Putamen (tissue), 1 donor: Measurements from ENCODE around the gene GSG1L.
A peak's percentile ranks its signal among the peaks of the same experiment; 100 is the strongest.
"Not testable (repeated sequence)": the region's sequence is repeated elsewhere in the genome, so short reads cannot be mapped to it uniquely, and the experiment has no call there.

Source experiments
- DNase-seq: peaks from one replicate; pipeline ENCODE4 v3.0.0-alpha.2; 2016; ENCODE audit warnings: low spot score

The GSG1L gene

DNA sequence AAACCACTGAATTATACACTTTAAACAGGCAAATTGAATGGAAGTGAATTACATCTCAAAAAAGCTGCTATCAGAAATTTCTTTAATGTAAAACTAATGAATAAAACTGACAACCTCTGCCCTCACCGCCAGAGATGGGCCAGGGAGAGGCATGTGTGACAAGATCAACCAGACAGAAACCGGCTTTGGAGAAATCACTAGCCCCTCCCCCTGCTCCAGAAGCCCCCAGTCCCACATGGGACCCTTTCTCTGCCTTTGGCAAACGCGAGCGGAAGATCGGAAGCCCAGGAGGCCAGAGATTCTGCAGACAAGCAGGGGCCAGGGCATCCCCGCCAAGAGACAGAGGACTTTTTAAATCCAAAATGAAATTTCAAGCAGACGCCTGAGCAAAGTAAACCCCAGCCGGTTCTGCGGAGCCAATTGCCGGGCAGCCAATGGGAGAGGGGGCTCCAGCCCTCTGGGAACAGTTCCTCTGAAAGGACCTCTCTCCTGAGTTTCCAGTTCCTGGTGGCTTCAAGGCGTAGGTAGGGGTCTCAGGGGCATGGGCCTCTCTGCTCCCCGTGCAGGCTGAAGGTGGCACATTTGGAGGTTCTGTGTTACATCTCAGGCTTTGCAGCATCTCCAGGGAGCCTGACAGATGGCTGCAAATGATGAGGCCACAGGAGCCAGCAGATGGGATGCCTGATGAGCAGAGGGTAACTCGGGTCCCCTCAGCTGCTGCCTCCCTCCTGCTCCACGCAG is 118.1 kb downstream of the GSG1L start:
- no peak for DNase-seq

DNA sequence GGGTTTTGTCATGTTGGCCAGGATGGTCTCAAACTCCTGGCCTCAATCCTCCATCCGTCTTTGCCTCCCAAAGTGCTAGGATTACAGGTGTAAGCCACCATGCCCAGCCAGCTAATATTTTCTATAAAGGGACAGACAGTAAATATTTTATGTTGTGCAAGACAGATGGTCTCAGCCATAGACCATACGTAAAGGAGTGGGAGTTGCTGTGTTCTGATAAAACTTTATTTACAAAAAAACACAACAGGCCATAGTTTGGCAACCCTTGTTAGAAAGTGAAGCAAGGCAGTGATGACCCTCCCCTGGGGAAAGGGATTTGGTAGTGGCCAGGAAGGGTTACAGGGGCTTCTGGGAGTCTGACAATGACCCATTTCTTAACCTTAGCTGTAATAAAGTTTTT is 119.7 kb downstream of the GSG1L start:
- no peak for DNase-seq

DNA sequence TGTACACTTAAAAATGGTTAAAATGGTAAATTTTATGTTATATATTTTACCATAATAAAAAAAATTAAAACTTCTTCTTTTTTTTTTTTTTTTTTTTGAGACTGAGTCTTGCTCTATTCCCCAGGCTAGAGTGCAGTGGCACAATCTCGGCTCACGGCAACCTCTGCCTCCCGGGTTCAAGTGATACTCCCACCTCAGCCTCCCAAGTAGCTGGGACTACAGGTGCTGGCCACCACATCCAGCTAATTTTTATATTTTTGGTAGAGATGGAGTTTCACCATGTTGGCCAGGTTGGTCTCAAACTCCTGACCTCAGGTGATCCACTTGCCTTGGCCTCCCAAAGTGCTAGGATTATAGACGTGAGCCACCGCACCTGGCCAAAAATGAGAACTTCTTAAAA is 121.4 kb downstream of the GSG1L start:
- DNase-seq, result not testable (repeated sequence)

DNA sequence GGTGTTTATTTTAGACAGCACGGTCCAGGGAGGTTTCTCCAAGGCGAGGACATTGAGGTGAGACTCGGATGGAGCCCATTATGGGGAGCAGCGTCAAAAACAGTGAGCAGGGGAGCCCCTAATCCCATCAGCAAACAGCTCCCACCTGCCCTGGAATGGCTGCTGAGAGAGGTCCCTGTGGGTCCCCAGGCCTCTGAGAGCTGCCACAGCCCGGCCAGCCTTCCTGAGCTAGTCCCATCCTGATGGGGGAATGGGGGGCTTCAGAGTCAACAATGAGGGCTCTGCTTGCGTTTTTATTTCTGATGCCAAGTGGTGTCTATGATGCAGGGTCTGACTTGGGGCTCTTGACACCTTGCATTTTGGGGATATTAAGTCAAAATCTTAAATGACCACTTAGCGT is 128.4 kb downstream of the GSG1L start:
- DNase-seq, result no peak

DNA sequence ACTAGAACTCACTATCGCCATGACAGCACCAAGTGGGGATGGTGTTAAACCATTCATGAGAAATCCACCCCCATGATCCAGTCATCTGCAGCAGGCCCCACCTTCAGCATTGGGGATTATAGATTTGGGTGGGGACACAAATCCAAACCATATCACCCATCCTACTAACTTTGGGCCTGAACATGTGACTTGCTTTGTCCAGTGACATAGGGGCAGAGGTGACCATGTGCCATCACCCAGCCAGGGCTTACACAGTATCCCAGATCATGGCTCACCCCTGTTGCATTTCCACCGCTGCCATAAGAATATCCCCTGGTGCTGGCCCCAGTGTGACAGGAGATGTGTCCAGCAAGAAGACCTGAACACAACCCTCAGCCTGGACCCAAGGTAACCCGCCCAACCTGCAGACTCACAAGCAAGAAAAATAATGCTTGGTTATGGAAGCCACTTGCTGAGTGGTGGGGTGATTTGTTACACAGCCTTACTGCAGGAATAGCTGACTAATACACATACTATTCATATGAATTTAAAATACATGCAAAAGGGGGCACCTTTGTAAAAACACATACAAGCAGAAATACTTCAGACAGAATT is 130.9 kb downstream of the GSG1L start:
- no peak for DNase-seq

DNA sequence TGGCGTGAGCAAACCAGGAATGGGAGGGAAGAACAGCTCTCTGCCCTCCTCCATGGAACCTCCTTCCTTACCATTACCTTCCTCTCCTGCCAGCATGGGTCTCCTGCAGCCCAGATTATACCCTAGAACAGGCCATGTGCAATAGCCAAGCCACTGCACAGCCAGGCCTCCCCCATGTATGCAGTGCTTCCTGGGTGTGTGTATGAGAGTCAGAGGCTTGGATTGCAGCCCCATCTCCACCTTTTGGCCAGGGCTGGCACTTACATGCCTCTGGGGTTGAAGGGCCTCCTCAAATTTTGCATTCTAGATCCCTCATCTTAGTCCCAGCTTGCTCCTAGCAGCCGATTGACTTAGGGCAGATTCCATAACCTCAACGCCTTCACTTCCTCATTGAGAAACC is 133.7 kb downstream of the GSG1L start:
- no peak for DNase-seq

DNA sequence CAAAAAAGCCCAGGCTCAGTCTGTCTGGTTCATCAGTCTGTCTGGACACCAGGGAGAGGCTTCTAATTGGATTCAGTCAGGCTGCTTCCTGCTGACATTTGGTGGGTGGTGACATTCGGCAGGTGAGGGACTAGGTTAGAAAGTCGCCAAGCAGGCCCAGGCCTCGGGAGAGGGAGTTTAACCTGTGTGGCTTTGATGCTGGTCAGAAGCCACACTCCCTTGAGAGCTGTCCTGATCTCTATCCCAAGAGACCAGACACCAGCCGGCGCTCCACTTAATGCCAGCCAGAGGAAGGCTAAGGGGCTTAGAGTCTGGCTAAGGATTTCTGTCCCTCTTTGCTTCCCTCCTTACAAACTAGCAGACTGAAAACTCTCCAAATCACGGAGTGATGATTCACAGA is 135.0 kb downstream of the GSG1L start:
- no peak for DNase-seq

DNA sequence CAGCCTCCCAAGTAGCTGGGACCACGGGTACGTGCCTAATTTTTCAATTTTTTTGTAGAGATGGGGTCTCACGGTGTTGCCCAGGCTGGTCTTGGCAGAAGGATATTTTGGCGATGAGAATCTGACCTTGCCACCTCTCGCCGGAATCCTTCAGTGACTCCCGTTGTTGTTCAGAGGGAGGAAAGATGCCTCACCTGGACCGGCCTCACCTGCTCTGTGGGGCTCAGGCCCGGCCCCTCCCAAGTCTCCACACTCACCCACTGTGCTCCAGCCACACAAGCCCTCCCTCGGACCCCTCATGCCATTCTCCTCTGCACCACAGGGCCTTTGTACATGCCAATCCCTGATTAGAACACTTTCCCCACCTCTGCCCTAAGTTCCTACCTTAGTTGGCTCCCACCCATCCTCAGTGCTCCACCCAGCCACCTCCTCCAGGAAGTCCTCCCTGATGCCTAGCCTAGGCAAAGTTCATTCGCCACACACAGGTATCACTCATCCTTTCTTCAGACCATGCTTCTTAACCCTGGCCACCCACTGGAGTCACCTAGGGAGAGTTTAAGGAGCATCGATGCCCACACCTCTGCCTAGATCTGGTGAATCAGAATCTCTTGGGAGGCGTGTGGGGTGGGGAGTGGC is 136.1 kb downstream of the GSG1L start:
- DNase-seq, result no peak

DNA sequence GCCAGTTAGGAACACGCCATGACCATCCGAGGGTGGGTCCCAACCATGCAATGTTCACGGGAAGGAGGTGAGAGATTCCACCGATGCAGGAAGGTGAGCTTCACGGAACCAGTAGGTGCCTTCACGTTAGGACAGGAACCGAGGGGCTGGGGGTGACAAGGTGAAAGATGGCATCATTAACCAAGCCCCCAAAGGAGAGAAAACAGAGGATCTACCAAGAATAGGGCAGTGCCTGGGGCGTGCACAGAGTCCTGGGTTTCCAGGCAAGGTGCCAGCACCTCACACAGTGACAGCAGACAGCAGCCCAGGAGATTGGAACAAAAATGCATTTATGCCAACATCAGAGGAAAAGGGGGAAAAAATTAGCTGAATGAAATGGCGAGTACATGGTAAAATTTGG is 137.9 kb downstream of the GSG1L start:
- DNase-seq, result no peak

DNA sequence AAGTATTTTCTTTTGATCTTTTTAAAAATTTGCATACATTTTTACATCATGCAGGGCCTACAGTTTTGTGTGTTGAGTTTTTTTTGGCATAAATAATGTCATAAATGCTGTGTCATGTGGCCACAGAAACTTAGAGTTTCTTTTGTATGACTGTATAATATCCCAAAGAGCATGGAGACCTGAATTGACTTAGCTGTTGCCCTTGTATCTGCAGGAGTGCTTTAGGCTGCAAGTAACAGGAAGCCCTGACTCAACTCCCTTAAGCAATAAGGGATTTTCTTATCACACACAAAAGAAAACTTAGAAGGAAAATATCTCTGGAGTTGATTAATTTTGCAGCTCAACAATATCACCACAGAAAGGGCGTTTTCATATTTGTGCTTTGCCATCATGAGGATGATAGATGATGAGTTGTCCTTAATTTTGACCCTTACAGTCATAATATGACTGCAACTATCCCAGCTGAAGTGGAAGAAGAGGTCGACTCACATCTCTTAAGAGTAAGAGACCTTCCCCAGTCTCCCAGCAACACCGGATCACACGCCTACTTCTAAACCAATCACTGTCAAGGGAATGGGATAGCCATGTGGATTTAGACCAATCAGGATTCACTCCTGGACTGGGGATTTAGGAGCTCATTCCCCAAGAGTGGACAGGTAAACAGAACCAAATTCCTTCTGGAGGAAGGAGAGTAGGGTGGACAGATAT is 138.9 kb downstream of the GSG1L start:
- no peak for DNase-seq

DNA sequence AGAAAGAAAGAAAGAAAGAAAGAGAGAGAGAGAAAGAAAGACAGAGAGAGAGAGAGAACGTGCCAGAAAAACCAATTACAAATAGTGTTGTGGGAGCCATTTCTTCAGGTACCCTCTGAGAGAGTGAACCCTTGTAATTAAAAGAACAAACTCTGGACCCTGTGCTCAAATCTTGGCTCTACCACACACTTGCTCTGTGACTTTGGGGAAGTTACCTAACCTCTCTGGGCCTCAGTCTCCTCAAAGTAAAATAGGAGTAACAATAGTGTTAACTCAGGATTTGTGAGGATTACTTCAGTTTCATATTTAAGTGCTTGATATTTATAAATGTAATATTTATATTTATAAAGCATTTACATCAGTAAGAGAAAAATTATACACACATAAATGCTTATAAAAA is 139.8 kb downstream of the GSG1L start:
- no peak for DNase-seq

DNA sequence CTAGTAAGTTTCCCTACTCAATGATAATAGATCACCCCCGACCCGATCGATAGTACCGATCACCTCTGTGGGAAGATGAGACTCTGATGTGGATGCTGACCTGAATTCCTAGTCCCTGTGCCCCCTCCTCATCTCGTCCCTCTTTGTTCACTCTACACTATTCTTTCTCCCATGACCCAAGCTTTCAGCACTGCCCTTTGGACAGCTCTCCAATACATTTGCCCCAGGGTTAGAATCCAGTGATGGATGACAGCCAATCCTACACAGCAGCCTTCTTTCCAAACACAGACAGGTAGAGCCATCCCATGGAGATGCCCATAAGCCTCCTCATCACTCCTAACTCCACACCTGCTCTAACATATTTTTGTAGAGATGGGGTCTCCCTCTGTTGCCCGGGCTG is 141.1 kb downstream of the GSG1L start:
- DNase-seq, result no peak

DNA sequence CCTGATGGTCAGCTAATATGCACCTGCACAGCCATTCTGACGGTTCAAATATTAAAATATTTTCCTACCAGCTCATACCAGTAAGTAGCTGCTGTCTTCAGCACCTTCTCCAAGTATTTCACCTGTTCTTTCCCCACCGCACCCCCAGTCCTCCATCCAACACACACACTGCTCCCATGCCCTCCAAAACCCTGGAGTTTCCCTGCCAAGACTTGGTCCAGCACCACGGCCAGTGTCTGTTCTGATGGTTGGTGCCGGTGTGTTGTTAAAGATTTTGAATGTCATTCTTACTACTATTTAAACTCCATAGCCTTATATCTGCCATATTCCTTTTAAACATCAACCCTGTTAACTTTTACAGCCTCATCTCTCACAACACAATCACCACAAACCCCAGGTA is 142.4 kb downstream of the GSG1L start:
- no peak for DNase-seq

DNA sequence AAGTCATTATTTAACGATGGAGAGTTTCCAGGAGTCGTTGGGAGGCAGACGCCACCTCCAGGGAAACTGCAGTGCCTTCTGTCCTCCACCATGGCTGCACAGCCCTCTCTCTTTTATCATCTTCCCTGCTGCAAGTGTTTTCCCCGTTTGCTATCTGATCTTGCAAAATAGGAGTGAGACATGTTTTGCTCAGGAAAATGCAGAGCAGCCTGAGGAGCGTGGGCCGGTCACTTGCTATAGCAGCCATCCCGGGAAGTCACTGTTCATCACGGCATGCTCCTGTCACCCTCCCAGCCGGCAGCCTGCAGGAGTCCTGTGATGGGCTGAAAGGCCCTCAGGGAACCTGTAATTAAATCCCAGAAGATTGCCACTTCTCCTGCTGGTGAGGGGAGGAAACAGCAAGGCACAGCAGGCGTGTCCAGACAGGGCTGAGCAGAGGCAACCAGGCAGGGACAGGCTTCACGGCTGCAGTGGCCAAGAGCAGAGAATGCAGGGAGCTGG is 143.1 kb downstream of the GSG1L start:
- DNase-seq, result peak; percentile 36

DNA sequence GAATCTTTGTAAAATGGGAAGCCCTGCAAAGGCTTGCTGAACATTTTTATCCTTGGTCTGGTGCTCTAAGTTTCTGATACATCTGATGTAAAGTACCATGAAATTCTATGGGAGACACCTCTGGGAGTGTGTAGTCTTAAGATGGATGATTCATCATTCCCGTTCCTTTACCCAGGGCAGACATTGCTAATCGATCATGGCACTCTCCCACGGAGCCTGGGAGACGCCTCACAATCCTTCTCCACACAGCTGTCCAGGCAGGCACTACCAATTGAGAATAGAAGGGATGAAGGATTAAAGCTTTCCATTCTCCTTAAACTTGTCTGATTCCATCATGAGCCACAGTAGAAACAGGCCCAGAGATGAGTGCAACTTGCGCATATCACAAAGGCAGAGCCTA is 144.8 kb downstream of the GSG1L start:
- DNase-seq, result peak; percentile 8

DNA sequence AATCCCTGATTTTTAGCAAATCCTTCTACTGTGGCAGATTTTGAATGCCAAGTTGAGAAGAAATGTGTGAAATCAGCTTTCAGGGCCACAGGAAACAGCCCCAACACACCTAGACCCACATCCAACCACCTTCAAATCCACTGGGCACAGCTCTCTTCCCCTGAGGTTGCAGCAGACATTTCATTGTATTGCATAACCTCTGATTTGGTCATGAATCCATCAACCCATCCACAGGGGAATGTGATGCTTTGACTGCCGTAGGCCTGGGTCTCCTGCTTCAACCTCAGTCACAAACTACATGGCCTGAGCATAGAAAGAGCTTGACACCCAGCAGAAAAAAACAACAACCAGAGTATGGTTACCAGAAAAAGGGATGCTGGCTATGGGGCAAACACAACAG is 145.6 kb downstream of the GSG1L start:
- DNase-seq, result no peak

DNA sequence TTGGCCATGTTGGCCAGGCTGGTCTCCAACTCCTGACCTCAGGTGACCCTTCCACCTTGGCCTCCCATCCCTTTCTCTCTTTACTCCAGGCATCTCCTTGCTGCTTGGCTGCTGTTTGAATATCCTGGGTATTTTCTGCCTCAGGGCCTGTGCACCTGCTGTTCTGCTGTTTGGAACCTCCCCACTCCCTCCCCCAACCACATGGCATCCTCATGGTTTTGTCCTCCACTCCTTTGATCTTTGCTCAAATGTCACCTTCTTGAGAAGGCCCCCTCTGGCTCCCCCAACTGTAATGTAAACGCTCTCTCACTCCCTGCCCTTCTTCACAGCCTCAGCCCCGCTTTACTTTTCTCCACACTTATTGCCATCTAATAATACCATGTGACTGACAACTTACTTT is 152.0 kb downstream of the GSG1L start:
- DNase-seq, result no peak

DNA sequence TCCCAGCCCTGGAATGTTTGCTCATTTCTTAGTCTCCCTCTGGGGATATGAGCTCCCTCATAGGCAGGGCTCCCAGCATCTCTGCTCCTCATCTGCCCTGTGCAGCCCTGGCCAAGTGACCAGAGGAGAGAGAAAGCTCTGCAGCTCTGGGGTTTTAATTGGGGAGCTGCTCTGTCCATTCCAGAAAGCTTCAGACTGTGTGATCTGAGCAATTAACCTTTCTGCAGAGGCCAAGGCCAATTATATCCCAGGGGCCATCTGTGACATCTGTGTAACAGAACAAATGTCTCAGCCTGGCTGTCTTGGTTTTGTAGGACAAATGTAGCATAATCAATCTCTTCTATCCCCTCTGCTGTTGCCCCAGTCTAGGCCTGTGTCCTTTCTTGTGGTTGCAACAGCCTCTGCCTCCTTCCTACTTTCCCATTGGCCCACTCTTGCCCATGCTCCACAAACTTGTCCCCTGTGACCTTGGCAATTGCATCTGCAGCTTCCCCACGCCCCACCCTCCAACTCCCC is 156.0 kb downstream of the GSG1L start:
- no peak for DNase-seq

DNA sequence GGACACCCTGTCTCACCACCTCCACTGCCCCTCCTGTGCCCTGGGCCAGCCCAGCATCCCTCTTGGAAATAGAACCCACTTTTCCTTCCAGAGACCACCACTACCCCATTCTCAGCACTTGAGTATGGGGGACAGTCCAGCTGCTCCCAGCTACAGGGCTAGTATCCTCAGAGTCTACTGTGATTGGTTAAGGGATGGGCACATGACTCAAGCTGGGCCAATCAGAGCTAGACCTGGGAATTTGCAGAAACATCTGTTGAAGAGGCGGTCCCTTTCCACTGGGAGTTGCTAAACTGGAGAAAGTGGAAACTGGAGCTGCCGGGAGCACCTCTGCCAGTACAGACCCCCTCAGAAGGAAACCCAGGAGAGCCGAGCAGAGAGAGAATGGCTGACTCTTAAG is 156.6 kb downstream of the GSG1L start:
- no peak for DNase-seq

DNA sequence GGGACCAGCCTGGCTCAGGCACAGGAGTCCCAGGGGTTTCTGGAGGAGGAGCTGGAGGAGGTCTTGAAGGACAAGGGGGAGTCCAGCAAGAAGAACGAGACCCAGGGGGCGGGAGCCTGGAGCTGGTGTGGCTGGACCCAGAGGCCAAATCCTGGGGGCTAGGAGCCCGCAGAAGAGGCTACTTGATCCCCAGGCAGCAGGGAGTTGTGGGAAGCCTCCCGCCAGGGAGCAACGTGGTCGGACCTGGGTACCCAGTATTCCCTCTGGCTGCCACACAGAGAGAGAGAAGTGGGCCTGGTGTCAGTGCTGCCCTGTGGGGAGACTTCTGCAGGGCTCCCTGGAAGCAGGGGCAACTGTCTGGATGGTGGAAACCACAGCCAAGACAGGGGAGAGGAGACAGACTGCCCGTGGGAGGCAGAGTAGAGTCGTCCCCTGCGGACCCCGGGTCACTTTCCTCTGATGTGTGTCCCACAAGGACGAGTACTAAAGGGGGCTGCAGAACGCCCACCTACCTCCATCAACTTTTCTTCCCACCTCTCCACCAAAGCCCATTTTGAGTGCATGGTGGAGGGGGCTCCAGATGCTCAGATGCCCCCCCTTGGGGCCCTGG is 160.4 kb downstream of the GSG1L start:
- DNase-seq, result no peak

DNA sequence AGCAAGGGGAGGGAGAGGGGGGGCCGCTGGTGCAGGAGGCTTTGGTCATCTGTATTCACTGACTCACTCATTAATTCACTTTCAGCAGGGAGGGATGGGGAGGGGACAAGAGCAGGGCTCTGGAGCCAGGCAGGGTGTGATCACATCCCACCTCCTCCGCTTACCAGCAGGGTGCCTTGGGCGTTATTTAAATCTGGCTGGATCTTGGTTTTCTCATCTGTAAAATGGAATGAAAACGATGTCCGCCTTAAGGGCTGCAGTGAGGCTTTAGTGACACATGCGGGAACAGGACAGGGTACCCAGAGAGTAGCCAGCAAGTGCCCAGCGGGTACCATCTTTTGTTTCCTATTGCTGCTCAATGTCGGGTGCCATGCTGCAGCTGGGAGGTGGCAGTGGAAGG is 161.0 kb downstream of the GSG1L start:
- no peak for DNase-seq

DNA sequence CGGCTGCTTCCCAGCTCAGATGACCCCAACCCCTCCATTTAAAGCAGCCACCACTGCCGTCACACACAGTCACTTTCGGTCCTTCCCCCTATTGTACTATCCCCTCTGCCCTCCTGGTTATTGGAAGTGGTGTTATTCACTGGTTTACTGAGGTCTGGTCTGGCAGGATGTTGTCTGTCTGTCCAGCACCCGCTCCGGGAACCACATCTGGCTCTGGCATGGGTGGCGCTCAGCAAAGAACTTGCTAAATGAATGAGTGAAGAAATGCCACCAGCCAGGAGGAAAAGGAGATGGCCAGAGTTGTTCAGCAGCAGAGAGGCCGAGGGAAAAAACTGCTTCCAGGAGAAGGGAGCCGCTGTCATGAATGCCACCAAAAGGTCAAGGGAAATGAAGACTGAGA is 161.6 kb downstream of the GSG1L start:
- no peak for DNase-seq
